ENCODE measurements around the gene ADORA3. TPM values are rescaled to one million over a fixed set of nuclear protein-coding genes. Genes with fewer than 3 reads are reported as not detected.

The ADORA3 gene
- total and polyA plus RNA-seq, 10 of the 15 experiments (the other 5 are each of a cell fraction or from before 2014, with no cell fraction given), result 0.14 to 0.29 (median 0.18) TPM; not detected in 2

- TF ChIP-seq CUX1 (IDR thresholded peaks at IDR 0.05; ENCODE audit: insufficient replicate concordance, low read depth, low read length) (no peak), ZNF687 (IDR thresholded peaks at IDR 0.05) (0 out of 2 replicates have a peak, but pooled peaks have one; percentile 18), BHLHE40 (IDR thresholded peaks at IDR 0.05; ENCODE audit: borderline replicate concordance in 1 of 2, low read depth in 2 of 2, low read length in 1 of 2) (peak in 1 of 2 experiments; percentile 45; a peak in 1 of 4 replicates), ZNF217 (IDR thresholded peaks at IDR 0.05) (peak; percentile 43; the same call in 1 of the 2 replicates), PAX5 (IDR thresholded peaks at IDR 0.05; ENCODE audit: borderline replicate concordance, low read depth, low read length) (0 out of 2 replicates have a peak, but pooled peaks have one; percentile 20), SMAD1 (IDR thresholded peaks at IDR 0.05; ENCODE audit: low read depth, partially characterized antibody) (peak; percentile 98), TCF12 (IDR thresholded peaks at IDR 0.05; ENCODE audit: low read depth, low read length) (no peak), SPI1 (IDR thresholded peaks at IDR 0.05; ENCODE audit: borderline replicate concordance, insufficient read depth, low read depth, low read length) (no peak), GATAD2B (conservative IDR thresholded peaks at IDR 0.05; ENCODE audit: low read depth) (0 out of 2 replicates have a peak, but pooled peaks have one; percentile 30), ATF2 (IDR thresholded peaks at IDR 0.05; ENCODE audit: low read length) (0 out of 2 replicates have a peak, but pooled peaks have one; percentile 32), SKIL (IDR thresholded peaks at IDR 0.05; ENCODE audit: low read depth, poor library complexity, severe bottlenecking) (peak; percentile 88), YY1 (IDR thresholded peaks at IDR 0.05; ENCODE audit: low read depth, low read length) (no peak), KLF5 (IDR thresholded peaks at IDR 0.05; ENCODE audit: partially characterized antibody) (no peak), NR2F1 (conservative IDR thresholded peaks at IDR 0.05) (0 out of 2 replicates have a peak, but pooled peaks have one; percentile 33)
Observed at GRCh38 chr1:111517469-111518225, 14.2 kb upstream of the ADORA3 start (continued).
